Bone marrow (tissue), 2 donors: ENCODE measurements around the gene RABL3.
"Not testable (repeated sequence)": the region's sequence is repeated elsewhere in the genome, so short reads cannot be mapped to it uniquely, and the experiment has no call there.

Experiments
- DNase-seq, 2 donors: peaks; one replicate each; lab custom pipeline; 2025; lab: John Stamatoyannopoulos, UW

Gene RABL3

GRCh38 chr3:120743556-120744195, 1.4 kb upstream of the RABL3 start:
- no peak for DNase-seq

GRCh38 chr3:120742849-120743365, 591 bp upstream of the RABL3 start:
- DNase-seq = no peak

GRCh38 chr3:120741837-120742197, 499 bp downstream of the RABL3 start:
- no peak for DNase-seq

DNA sequence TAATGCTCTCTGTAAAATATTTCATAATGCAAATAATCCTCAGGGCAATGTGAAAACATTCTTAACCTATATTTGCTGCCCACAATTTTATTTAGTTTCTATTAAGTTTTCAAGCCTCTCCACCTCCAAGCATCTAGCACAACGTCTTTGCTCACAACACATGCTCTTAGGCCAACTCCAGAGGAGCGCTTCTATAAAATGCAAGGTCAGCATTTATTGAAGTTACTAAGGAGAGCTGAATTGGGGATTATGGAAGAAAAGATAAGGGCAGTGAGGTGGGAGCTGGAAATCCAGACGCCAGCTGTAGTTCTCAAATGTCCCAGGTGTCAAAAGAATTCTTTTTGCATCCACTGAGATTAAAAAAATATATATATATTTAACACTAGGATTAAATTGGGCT, 996 bp downstream of the RABL3 start:
- DNase-seq = no peak

- DNase-seq = not testable (repeated sequence)
Measured at GRCh38 chr3:120738006-120738405, 4.3 kb downstream of the RABL3 start.

GRCh38 chr3:120730576-120731542, 11.5 kb downstream of the RABL3 start:
- no peak for DNase-seq

DNA sequence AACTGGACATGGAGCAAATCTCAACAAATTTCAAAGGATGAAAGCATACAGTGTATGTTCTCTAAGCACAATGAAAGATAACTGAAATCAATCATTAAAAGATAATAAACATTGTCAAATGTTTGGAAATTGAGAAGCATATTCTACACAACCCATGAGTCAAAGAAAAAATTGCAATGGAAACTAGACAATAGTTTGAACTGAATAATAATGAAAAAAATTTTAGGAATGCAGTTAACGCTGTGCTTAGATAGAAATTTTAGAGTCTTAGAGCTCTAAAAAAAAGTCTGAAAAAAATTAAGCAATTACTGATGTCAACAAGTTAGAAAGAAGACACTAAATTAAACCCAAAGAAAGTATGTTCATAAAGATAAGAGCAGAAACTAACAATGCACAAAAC, 15.5 kb downstream of the RABL3 start:
- DNase-seq = no peak

GRCh38 chr3:120719167-120719834, 23.0 kb downstream of the RABL3 start:
- not testable (repeated sequence) for DNase-seq

DNA sequence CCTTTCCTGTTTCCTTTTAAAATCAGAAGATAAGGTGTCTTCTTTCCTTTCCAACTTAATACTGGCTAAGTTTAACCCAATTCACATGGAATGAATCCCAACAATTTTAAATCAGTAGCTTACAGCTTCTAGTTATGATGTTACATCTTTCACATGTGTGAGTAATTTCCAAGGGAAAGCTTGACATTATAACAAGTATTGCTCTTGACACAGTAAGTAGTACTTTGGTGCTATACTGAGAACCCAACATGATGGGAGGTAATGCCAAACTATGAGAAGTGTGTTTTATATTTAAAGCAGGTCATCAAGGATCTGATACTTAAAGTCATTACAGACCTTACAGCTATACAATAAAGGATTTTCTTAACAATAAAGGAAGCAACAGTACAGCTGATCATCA, 29.1 kb downstream of the RABL3 start:
- no peak for DNase-seq

DNA sequence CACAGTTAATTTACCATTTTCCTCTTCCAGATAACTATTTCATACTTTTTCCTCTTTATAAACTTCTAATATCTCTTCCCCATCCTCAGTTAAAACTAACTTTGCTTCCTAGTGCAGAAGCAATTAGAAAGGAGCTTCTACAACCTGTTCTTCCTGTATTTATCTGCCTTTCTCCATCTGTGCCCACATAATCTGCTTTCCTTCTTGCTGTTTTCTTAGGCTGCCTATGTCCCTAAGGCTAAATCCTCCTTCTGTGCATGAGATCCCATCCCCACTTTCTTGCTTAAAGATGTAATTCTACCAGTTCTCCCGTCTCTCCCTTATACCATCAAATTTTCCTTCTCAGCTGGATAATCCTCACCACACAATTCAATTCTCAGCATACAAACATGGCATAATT, 31.9 kb downstream of the RABL3 start:
- DNase-seq = no peak

- DNase-seq = no peak
Measured at GRCh38 chr3:120708408-120708807, 33.9 kb downstream of the RABL3 start.

- DNase-seq = no peak
Measured at GRCh38 chr3:120706950-120707349, 35.4 kb downstream of the RABL3 start.

- no peak for DNase-seq
Measured at GRCh38 chr3:120705884-120706582, 36.3 kb downstream of the RABL3 start.

GRCh38 chr3:120699333-120699732, 43.0 kb downstream of the RABL3 start:
- no peak for DNase-seq

GRCh38 chr3:120693439-120694171, 48.7 kb downstream of the RABL3 start:
- DNase-seq = no peak

DNA sequence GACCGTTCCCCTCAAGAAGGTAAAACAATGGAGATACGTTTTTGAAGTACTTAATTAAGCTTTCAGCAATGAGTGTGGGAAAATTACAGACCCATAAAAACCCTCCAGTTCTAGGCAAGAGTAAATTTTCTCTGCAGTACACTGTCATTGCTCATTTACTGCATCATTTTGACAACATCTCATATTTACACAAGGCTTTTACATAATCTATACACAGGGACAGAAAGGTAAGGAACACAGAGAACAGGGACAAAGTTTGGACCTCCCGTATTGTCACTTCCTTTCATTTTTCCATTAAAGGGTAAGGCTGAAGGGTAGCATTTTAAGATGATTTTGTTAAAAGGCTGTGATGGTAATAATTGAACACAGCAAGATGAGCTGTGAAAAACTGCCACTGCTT, 52.9 kb downstream of the RABL3 start:
- no peak for DNase-seq

- DNase-seq = peak in 1 of 2 donors; percentile 18
Measured at GRCh38 chr3:120688121-120688520, 54.2 kb downstream of the RABL3 start.

DNA sequence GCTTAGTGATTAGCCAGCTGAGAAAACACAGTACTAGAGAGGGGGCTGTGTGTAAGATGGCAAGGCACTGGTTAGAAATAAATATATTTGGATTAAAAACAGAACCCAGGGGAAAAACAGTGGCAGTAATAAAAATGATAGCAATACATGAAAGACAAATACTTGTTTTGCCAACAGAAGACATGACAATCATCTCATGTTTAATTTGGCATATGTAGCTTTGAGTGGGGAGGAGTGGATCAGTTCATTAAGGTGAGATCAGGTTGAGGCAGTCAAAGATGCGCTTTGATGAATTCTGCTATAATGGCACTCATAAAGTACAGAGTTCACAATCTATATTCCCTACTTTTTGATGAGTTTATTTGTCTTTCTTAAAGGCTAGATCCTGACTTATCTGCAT, 56.9 kb downstream of the RABL3 start:
- no peak for DNase-seq

GRCh38 chr3:120684896-120685295, 57.4 kb downstream of the RABL3 start:
- no peak for DNase-seq

DNA sequence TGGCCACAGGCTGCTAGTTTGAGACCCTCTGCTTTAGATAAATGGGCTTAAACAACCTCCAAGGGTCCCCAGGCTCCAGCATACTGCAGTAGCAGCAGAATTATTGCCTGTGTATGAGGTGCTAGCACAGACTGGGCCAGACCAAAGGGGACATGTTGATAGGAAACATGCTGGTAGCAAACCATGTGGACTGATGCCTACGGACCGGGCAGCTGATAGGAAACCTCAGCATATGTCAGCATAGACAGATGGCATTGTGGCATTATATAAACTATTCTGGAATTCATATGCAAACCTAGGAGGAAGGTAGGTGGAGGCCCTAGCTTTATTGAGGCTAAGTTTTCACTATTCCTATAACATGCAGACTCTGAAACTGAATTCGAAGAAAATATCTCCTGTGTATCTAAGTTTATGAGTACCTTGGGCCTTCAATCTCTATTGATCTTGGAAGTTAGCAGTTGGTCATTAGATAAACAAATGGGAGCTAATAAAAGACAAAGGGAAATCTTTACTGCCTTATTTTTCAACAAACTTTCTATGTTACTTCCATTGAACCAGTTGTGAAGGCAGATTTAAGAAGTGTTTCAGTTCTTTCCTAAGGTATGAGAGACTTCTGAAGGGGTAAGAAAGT, 58.5 kb downstream of the RABL3 start:
- no peak for DNase-seq

DNA sequence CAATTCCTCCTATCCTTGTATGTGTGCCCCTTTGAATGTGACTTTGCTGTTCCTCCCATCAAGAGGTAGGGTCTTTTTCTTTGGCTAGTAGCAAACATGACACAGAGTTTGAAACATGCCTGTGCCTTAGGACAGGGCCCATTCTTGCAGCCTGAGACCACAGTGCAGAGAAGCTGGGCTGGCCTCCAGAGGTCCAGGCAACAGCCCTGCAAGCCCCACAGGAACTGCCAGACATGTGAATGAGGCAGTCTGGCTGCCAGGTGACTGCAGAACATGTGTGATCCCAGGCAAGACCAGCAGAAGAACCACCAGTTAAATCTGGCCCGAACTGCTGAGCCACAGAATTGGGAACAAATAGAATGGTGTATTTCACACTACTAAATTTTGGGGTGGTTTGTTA, 59.1 kb downstream of the RABL3 start:
- DNase-seq = no peak
